Mucosa of descending colon (tissue), 3 donors: ENCODE measurements around the gene PKHD1. TPM values are rescaled to one million over a fixed set of nuclear protein-coding genes. Genes with fewer than 3 reads are reported as not detected.

Experiments
- ATAC-seq: fragments of 200-7000 bp; cut with Tn5 transposase; one replicate; pipeline ENCODE4 v1.9.1; 2020; ENCODE audit warnings: mild to moderate bottlenecking, moderate library complexity
- DNase-seq, 3 donors: peaks; one replicate each; pipeline ENCODE4 v3.0.0-alpha.2; 2020
- H3K36me3 ChIP-seq: fragments of 200-600 bp; one replicate; pipeline ENCODE4 v1.8.0; 2021; ENCODE audit warnings: low read depth, mild to moderate bottlenecking
- H3K4me1 ChIP-seq: fragments of 200-600 bp; one replicate; pipeline ENCODE4 v1.8.0; 2021; ENCODE audit warnings: low read depth, mild to moderate bottlenecking
- H3K4me3 ChIP-seq: fragments of 200-600 bp; one replicate; pipeline ENCODE4 v1.8.0; 2021; ENCODE audit warnings: mild to moderate bottlenecking
- H3K9me3 ChIP-seq: fragments of 200-600 bp; one replicate; pipeline ENCODE4 v1.8.0; 2021; ENCODE audit warnings: mild to moderate bottlenecking
- intact Hi-C, 2 donors: fragments of 100-400 bp; cut with DNase I in 1 of 2; cut with micrococcal nuclease in 1 of 2; formaldehyde crosslinking; loops; one replicate each; pipeline versions ENCODE4 v1.11.0 to v1.11.1; 2022; cut with DNase I, micrococcal nuclease
- total RNA-seq, 3 donors: library from RNA; stranded (reverse); fragmentation: NEBNext Ultra II Directional in 2 of 3; extraction: Animal tissue kit (Norgen Biotek cat#: 25700) in 2 of 3; gene quantifications; one replicate each; pipeline versions ENCODE4 v1.2.1 to v1.2.4, GENCODE V29; 2021 to 2023
- TF ChIP-seq, protein P1 (sequence below): fragments of 200-600 bp; IDR thresholded peaks from one replicate; pipeline ENCODE4 v1.8.0; 2022; ENCODE audit warnings: antibody characterized with exemption, mild to moderate bottlenecking
- donor health status: DM: no; HTN: no; CAD: no; lungs with moderate emphysema.
- donor health status: DM: no; HTN: no; CAD: no.
- donor health status: DM: no; HTN: yes; CAD: no.

The PKHD1 gene
- total RNA-seq, 3 donors from 2014 or later = 0.12 to 0.22 (median 0.20) TPM

DNA sequence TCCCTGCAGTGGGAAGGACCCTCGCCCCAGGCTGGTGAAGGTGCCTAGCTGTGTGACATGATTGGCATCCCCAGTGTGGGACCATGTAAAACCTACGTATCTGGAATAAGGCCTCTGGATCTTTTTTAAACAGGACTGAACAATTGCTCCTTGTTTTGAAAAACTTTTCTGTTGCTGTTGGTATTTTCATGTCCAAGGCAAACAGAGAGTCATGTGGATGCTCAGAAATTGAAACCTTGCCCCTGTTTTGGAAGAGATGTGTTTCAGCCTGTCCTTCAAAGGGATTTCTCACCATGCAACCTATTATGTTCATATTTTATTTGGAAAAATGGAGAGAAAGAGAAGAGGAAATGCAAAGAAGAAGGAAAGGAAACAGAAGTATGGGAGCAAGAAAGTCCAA lies 362.3 kb downstream of the PKHD1 start:
- H3K4me1 ChIP-seq = no peaks in the 10 kb centered on the region
- no peaks in the 10 kb centered on the region for H3K9me3 ChIP-seq
- H3K4me3 ChIP-seq = no peak overlapping the region
- no peaks in the 10 kb centered on the region for H3K36me3 ChIP-seq
- DNase-seq (no peak), ATAC-seq (no peak)
- TF ChIP-seq, protein P1, sequence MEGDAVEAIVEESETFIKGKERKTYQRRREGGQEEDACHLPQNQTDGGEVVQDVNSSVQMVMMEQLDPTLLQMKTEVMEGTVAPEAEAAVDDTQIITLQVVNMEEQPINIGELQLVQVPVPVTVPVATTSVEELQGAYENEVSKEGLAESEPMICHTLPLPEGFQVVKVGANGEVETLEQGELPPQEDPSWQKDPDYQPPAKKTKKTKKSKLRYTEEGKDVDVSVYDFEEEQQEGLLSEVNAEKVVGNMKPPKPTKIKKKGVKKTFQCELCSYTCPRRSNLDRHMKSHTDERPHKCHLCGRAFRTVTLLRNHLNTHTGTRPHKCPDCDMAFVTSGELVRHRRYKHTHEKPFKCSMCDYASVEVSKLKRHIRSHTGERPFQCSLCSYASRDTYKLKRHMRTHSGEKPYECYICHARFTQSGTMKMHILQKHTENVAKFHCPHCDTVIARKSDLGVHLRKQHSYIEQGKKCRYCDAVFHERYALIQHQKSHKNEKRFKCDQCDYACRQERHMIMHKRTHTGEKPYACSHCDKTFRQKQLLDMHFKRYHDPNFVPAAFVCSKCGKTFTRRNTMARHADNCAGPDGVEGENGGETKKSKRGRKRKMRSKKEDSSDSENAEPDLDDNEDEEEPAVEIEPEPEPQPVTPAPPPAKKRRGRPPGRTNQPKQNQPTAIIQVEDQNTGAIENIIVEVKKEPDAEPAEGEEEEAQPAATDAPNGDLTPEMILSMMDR = no peak
- intact Hi-C loops = no loop called here

DNA sequence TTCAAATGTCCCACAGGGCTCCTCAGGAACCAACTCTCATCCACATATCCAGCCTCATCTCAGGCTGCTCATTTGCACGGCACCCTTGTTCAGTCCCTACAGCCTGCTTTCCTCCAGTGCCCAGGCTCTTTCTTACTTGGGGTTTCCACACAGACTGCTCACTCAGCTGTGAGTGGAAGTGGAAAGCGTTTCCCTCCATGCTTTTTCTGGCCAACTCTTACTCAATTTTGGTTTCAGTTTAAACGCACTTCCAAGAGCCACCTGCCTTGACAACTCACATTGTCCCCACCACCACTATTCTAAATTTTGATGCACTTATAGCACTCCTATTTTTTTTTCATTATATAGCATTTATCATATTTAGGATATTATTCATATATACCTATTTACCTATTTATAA lies 367.1 kb downstream of the PKHD1 start:
- no peaks in the 10 kb centered on the region for H3K4me1 ChIP-seq
- intact Hi-C loops = no loop called here
- TF ChIP-seq, protein P1 = no peak
- ATAC-seq (no peak), DNase-seq (no peak)
- no peaks in the 10 kb centered on the region for H3K36me3 ChIP-seq
- no peak overlapping the region for H3K4me3 ChIP-seq
- H3K9me3 ChIP-seq = no peaks in the 10 kb centered on the region

GRCh38 chr6:51719297-51719696 lies 368.1 kb downstream of the PKHD1 start:
- TF ChIP-seq, protein P1 = no peak
- Histone ChIP-seq H3K4me3 (no peak overlapping the region), H3K4me1 (no peaks in the 10 kb centered on the region), H3K9me3 (no peaks in the 10 kb centered on the region), H3K36me3 (no peaks in the 10 kb centered on the region)
- DNase-seq (no peak), ATAC-seq (no peak)
- intact Hi-C loops = no loop called here

- Histone ChIP-seq H3K9me3 (no peaks in the 10 kb centered on the region), H3K4me3 (no peak overlapping the region), H3K36me3 (no peaks in the 10 kb centered on the region), H3K4me1 (no peaks in the 10 kb centered on the region)
- intact Hi-C loops = no loop called here
- no peak for DNase-seq
- TF ChIP-seq, protein P1 = no peak
- no peak for ATAC-seq
Observed at GRCh38 chr6:51718533-51718932, 368.9 kb downstream of the PKHD1 start.

GRCh38 chr6:51717477-51717876 lies 369.9 kb downstream of the PKHD1 start:
- DNase-seq (no peak), ATAC-seq (no peak)

DNA sequence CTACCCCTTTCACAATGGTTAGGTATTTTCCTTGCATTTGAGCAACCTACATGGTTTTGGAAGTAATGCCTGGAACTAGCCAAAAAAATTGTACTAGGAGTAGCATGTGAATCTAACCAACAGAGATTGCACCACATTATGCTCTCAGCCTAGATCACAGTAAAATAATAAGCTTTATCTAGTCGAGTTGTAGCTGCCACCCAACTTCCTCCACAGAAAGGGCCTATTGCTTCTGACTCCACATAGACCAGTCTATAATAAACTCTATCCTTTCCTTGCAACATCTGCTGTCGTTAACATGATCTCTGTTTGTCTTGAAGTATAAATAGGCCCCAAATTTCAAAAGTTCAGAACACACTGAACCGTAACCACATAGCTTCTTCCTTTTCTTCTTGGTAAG lies 375.5 kb downstream of the PKHD1 start:
- TF ChIP-seq, protein P1 = no peak
- DNase-seq (no peak), ATAC-seq (no peak)
- intact Hi-C loops = no loop called here
- Histone ChIP-seq H3K36me3 (no peaks in the 10 kb centered on the region), H3K4me3 (no peak overlapping the region), H3K9me3 (no peaks in the 10 kb centered on the region), H3K4me1 (no peaks in the 10 kb centered on the region)

More at GRCh38 chr6:51717477-51717876, 369.9 kb downstream of the PKHD1 start:
- no peaks in the 10 kb centered on the region for H3K36me3 ChIP-seq
- no peak overlapping the region for H3K4me3 ChIP-seq
- intact Hi-C loops = no loop called here
- no peaks in the 10 kb centered on the region for H3K9me3 ChIP-seq
- no peaks in the 10 kb centered on the region for H3K4me1 ChIP-seq
- TF ChIP-seq, protein P1 = no peak
